H9 (cell line): Measurements from ENCODE around the gene KAZN. TPM values are rescaled to one million over a fixed set of nuclear protein-coding genes. Genes with fewer than 3 reads are reported as not detected.
A peak's percentile ranks its signal among the peaks of the same experiment; 100 is the strongest.

Experiments
- DNase-seq: peaks from one replicate; pipeline ENCODE4 v3.0.0-alpha.2; 2017
- H2AFZ ChIP-seq: one replicate; pipeline ENCODE4 v1.6.1; 2013; ENCODE audit warnings: mild to moderate bottlenecking, low read length, control low read depth, moderate library complexity
- H2AK5ac ChIP-seq: 2 replicates; pipeline ENCODE4 v1.6.1; 2013; ENCODE audit warnings: low read length, control low read depth, mixed read lengths; ENCODE audit not compliant: insufficient read length
- H2BK120ac ChIP-seq: one replicate; pipeline ENCODE4 v1.6.1; 2013; ENCODE audit warnings: low read depth, mild to moderate bottlenecking, low read length, control low read depth, inconsistent platforms; ENCODE audit not compliant: poor library complexity, severe bottlenecking
- H2BK12ac ChIP-seq: 2 replicates; pipeline ENCODE4 v1.6.1; 2013; ENCODE audit warnings: low read length, control low read depth, mixed read lengths, low read depth; ENCODE audit not compliant: insufficient read length
- H2BK15ac ChIP-seq: 2 replicates; pipeline ENCODE4 v1.6.1; 2013; ENCODE audit warnings: low read depth, low read length, control low read depth
- H2BK20ac ChIP-seq: one replicate; pipeline ENCODE4 v1.6.1; 2013; ENCODE audit warnings: low read depth, mild to moderate bottlenecking, low read length, control low read depth, inconsistent platforms; ENCODE audit not compliant: poor library complexity, severe bottlenecking
- H2BK5ac ChIP-seq: 2 replicates; pipeline ENCODE4 v1.6.1; 2013; ENCODE audit warnings: low read length, control low read depth, mixed read lengths; ENCODE audit not compliant: insufficient read length
- H3K14ac ChIP-seq: 2 replicates; pipeline ENCODE4 v1.6.1; 2013; ENCODE audit warnings: low read length, control low read depth; ENCODE audit not compliant: insufficient read depth
- H3K18ac ChIP-seq: 2 replicates; pipeline ENCODE4 v1.6.1; 2013; ENCODE audit warnings: low read depth, mild to moderate bottlenecking, mixed read lengths, low read length, control low read depth; ENCODE audit not compliant: insufficient read length
- H3K23ac ChIP-seq: 2 replicates; pipeline ENCODE4 v1.6.1; 2013; ENCODE audit warnings: low read length, control low read depth, mixed read lengths, low read depth; ENCODE audit not compliant: insufficient read length
- H3K23me2 ChIP-seq: 2 replicates; pipeline ENCODE4 v1.6.1; 2013; ENCODE audit warnings: low read depth, mild to moderate bottlenecking, mixed read lengths, low read length, control low read depth; ENCODE audit not compliant: insufficient read length, poor library complexity, severe bottlenecking
- H3K27ac ChIP-seq: 2 replicates; pipeline ENCODE4 v1.5.1; 2013; ENCODE audit warnings: low read length, control low read depth, mixed read lengths, low read depth; ENCODE audit not compliant: insufficient read length
- H3K27me3 ChIP-seq: 2 replicates; pipeline ENCODE4 v1.6.1; 2013; ENCODE audit warnings: low read length, control low read depth, inconsistent platforms; ENCODE audit not compliant: insufficient read depth
- H3K4ac ChIP-seq: 2 replicates; pipeline ENCODE4 v1.6.1; 2013; ENCODE audit warnings: low read depth, mild to moderate bottlenecking, control low read depth, inconsistent platforms, low read length, moderate library complexity
- H3K4me1 ChIP-seq: 2 replicates; pipeline ENCODE4 v1.6.1; 2013; ENCODE audit warnings: low read length, control low read depth, inconsistent platforms; ENCODE audit not compliant: insufficient read depth
- H3K4me2 ChIP-seq: 2 replicates; pipeline ENCODE4 v1.6.1; 2013; ENCODE audit warnings: low read length, control low read depth, mixed read lengths; ENCODE audit not compliant: insufficient read length, insufficient read depth
- H3K56ac ChIP-seq: 2 replicates; pipeline ENCODE4 v1.6.1; 2013; ENCODE audit warnings: low read depth, mild to moderate bottlenecking, mixed read lengths, low read length, control low read depth; ENCODE audit not compliant: insufficient read length
- H3K79me1 ChIP-seq: 2 replicates; pipeline ENCODE4 v1.6.1; 2013; ENCODE audit warnings: low read depth, mild to moderate bottlenecking, moderate library complexity, low read length, control low read depth, inconsistent platforms; ENCODE audit not compliant: insufficient read depth, poor library complexity, severe bottlenecking
- H3K79me2 ChIP-seq: 2 replicates; pipeline ENCODE4 v1.6.1; 2013; ENCODE audit warnings: low read length, control low read depth, inconsistent platforms; ENCODE audit not compliant: insufficient read depth
- H3K9ac ChIP-seq: 2 replicates; pipeline ENCODE4 v1.6.1; 2013; ENCODE audit warnings: low read length, control low read depth, mixed read lengths; ENCODE audit not compliant: insufficient read length; ENCODE audit errors: extremely low read depth
- H3K9me3 ChIP-seq: one replicate; pipeline ENCODE4 v1.6.1; 2013; ENCODE audit warnings: low read depth, low read length, inconsistent platforms; ENCODE audit not compliant: control insufficient read depth
- H3T11ph ChIP-seq: one replicate; pipeline ENCODE4 v1.6.1; 2013; ENCODE audit warnings: mild to moderate bottlenecking, low read length, control low read depth, inconsistent platforms
- H4K20me1 ChIP-seq: one replicate; pipeline ENCODE4 v1.6.1; 2013; ENCODE audit not compliant: control insufficient read depth, insufficient read length, insufficient read depth
- H4K5ac ChIP-seq: 2 replicates; pipeline ENCODE4 v1.6.1; 2013; ENCODE audit warnings: low read depth, mild to moderate bottlenecking, mixed read lengths, low read length, control low read depth; ENCODE audit not compliant: insufficient read length
- H4K8ac ChIP-seq: replicated peaks from 2 replicates; pipeline ENCODE4 v1.6.1; 2013; ENCODE audit warnings: low read length, control low read depth, mixed read lengths, low read depth; ENCODE audit not compliant: insufficient read length
- H4K91ac ChIP-seq: 2 replicates; pipeline ENCODE4 v1.6.1; 2013; ENCODE audit warnings: low read depth, mild to moderate bottlenecking, moderate library complexity, mixed read lengths, low read length, control low read depth; ENCODE audit not compliant: insufficient read length
- H3K27ac Mint-ChIP-seq, 3 experiments: 2 replicates in 2 of 3; 3 replicates in 1 of 3; pipeline ENCODE4 v1.8.0; 2020 to 2021; ENCODE audit warnings: mixed read lengths in 3 of 3, mild to moderate bottlenecking in 1 of 3, moderate library complexity in 1 of 3
- H3K27me3 Mint-ChIP-seq: 2 replicates; pipeline ENCODE4 v1.8.0; 2021; ENCODE audit warnings: low read depth, mild to moderate bottlenecking, moderate library complexity, mixed read lengths
- H3K36me3 Mint-ChIP-seq, 3 experiments: 2 replicates in 2 of 3; 3 replicates in 1 of 3; pipeline ENCODE4 v1.8.0; 2020 to 2021; ENCODE audit warnings: low read depth in 3 of 3, mixed read lengths in 3 of 3; ENCODE audit not compliant: insufficient read depth in 1 of 3
- H3K4me1 Mint-ChIP-seq, 2 experiments: 2 replicates each; pipeline ENCODE4 v1.8.0; 2020; ENCODE audit warnings: mixed read lengths in 2 of 2
- H3K4me3 Mint-ChIP-seq, 2 experiments: 2 replicates in 1 of 2; 3 replicates in 1 of 2; pipeline ENCODE4 v1.8.0; 2020 to 2021; ENCODE audit warnings: mild to moderate bottlenecking in 2 of 2, mixed read lengths in 2 of 2, moderate library complexity in 1 of 2
- H3K9me3 Mint-ChIP-seq, 2 experiments: 2 replicates in 1 of 2; 3 replicates in 1 of 2; pipeline ENCODE4 v1.8.0; 2020; ENCODE audit warnings: mild to moderate bottlenecking in 2 of 2, mixed read lengths in 2 of 2, moderate library complexity in 1 of 2
- WGBS: extraction: QIAGEN DNeasy Blood & Tissue Kit; methylation state at CpG from one replicate; pipeline ENCODE4 v1.1.7; 2013; ENCODE audit warnings: missing lambda C conversion rate, low lambda C conversion rate, mixed read lengths; ENCODE audit not compliant: insufficient read length; ENCODE audit errors: extremely low coverage; 5-methylcytosine and 5-hydroxymethylcytosine counted together
- total RNA-seq: library from RNA; stranded (reverse); gene quantifications from 2 replicates; pipeline ENCODE4 v1.2.1, GENCODE V29; 2021
- TF ChIP-seq, protein P1 (sequence below): fragments of 200-600 bp; sonication (generic); conservative IDR thresholded peaks from 3 replicates; pipeline ENCODE4 v1.8.0; 2021; ENCODE audit warnings: antibody characterized with exemption, mild to moderate bottlenecking

The KAZN gene
- total RNA-seq, 1 experiment from 2014 or later = 7.6 TPM

DNA sequence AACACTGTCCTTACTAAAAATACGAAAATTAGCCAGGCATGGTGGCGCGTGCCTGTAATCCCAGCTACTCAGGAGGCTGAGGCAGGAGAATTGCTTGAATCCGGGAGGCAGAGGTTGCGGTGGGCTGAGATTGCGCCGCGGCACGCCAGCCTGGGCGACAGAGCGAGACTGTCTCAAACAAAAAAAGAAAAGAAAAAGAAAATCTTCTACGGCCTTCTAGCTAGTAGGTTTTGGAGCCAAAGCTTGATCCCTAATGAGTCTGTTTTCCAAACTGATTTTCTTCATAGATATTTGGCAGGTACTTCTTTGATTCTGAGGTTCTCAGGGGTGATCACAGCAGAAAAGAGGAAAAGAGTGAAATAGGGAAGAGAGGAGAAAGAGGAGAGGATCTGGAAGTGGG, 372.7 kb downstream of the KAZN start:
- H3K9me3 ChIP-seq = no peaks in the 10 kb centered on the region
- no CpG with 5 or more reads among the region's 12 CpGs for WGBS
- no peaks in the 10 kb centered on the region for H3K79me1 ChIP-seq
- no peak overlapping the region for H3K4me2 ChIP-seq
- H2BK12ac ChIP-seq = no peak overlapping the region
- no peak overlapping the region for H3K23ac ChIP-seq
- no peak overlapping the region for H2AFZ ChIP-seq
- peaks cover 8 to 10% (median 10%) of the 10 kb centered on the region in 3 experiments; a peak in 6 of 7 replicates for H3K36me3 Mint-ChIP-seq
- no peaks in the 10 kb centered on the region for H4K20me1 ChIP-seq
- DNase-seq = no peak
- H3K56ac ChIP-seq = no peak overlapping the region
- H3K27me3 ChIP-seq = no peaks in the 10 kb centered on the region
- no peaks in the 10 kb centered on the region for H3K79me2 ChIP-seq
- H2BK120ac ChIP-seq = no peak overlapping the region
- H3K4ac ChIP-seq = no peak overlapping the region
- H4K91ac ChIP-seq = no peak overlapping the region
- H3K9me3 Mint-ChIP-seq = peaks cover 10 to 13% of the 10 kb centered on the region in 2 experiments
- H2BK20ac ChIP-seq = no peak overlapping the region
- H3K4me1 Mint-ChIP-seq = peaks cover 12 to 23% of the 10 kb centered on the region in 2 experiments
- H2BK15ac ChIP-seq = no peak overlapping the region
- H3K27ac ChIP-seq = no peak overlapping the region
- no peaks in the 10 kb centered on the region for H3K23me2 ChIP-seq
- no peak overlapping the region for H4K8ac ChIP-seq
- TF ChIP-seq, protein P1, sequence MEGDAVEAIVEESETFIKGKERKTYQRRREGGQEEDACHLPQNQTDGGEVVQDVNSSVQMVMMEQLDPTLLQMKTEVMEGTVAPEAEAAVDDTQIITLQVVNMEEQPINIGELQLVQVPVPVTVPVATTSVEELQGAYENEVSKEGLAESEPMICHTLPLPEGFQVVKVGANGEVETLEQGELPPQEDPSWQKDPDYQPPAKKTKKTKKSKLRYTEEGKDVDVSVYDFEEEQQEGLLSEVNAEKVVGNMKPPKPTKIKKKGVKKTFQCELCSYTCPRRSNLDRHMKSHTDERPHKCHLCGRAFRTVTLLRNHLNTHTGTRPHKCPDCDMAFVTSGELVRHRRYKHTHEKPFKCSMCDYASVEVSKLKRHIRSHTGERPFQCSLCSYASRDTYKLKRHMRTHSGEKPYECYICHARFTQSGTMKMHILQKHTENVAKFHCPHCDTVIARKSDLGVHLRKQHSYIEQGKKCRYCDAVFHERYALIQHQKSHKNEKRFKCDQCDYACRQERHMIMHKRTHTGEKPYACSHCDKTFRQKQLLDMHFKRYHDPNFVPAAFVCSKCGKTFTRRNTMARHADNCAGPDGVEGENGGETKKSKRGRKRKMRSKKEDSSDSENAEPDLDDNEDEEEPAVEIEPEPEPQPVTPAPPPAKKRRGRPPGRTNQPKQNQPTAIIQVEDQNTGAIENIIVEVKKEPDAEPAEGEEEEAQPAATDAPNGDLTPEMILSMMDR = no peak
- no peak overlapping the region for H2BK5ac ChIP-seq
- no peak overlapping the region for H2AK5ac ChIP-seq
- peaks cover 4% of the 10 kb centered on the region for H3K27me3 Mint-ChIP-seq
- H3K9ac ChIP-seq = no peak overlapping the region
- no peak overlapping the region for H3K14ac ChIP-seq
- H4K5ac ChIP-seq = no peak overlapping the region
- H3K4me1 ChIP-seq = no peaks in the 10 kb centered on the region
- no peak overlapping the region for H3K4me3 Mint-ChIP-seq
- H3K27ac Mint-ChIP-seq = peak overlapping the region in 2 of 3 experiments; percentile 44 to 46; a peak in 3 of 7 replicates
- H3K18ac ChIP-seq = no peak overlapping the region
- H3T11ph ChIP-seq = no peak overlapping the region
